T-helper 1 cell treated with Interleukin-12 subunit alpha and Interleukin-12 subunit beta and Interleukin-4 antibody, amounts not matched to agents 30 ng/mL and 1 ng/mL, for 36 hours (primary cell): ENCODE measurements around the gene SLC35B4. TPM values are rescaled to one million over a fixed set of nuclear protein-coding genes. Genes with fewer than 3 reads are reported as not detected.

Experiments
- total RNA-seq: library from RNA; stranded (reverse); gene quantifications from 2 replicates; pipeline ENCODE4 v1.2.3, GENCODE V29; 2022

The SLC35B4 gene
- total RNA-seq, 1 donor from 2014 or later, result 22.3 TPM

Other genes starting within 250 kb of the SLC35B4 start
- gene LRGUK, start 189.6 kb downstream of the SLC35B4 start, total RNA-seq, result 0.27 TPM in 2 replicates
- 104 and 107 TPM in 2 replicates for gene AKR1B1, start 142.2 kb upstream of the SLC35B4 start, total RNA-seq
- not detected in 2 replicates for gene AKR1B10, start 210.6 kb upstream of the SLC35B4 start, total RNA-seq
- gene AKR1B15, start 232.2 kb upstream of the SLC35B4 start, total RNA-seq, result not detected in 2 replicates